HG03280 (cell line): Measurements from ENCODE around the gene FADS2.

Source experiments
- ATAC-seq: cut with Tn5 transposase; IDR thresholded peaks from one replicate; pipeline ENCODE4 v1.9.1; 2021; ENCODE audit warnings: mild to moderate bottlenecking, moderate library complexity; ENCODE audit not compliant: unreplicated experiment

The FADS2 gene

GRCh38 chr11:61795459-61795858 lies 32.6 kb upstream of the FADS2 start:
- ATAC-seq = no peak

- no peak for ATAC-seq
Measured at GRCh38 chr11:61795876-61796526, 32.1 kb upstream of the FADS2 start.

DNA sequence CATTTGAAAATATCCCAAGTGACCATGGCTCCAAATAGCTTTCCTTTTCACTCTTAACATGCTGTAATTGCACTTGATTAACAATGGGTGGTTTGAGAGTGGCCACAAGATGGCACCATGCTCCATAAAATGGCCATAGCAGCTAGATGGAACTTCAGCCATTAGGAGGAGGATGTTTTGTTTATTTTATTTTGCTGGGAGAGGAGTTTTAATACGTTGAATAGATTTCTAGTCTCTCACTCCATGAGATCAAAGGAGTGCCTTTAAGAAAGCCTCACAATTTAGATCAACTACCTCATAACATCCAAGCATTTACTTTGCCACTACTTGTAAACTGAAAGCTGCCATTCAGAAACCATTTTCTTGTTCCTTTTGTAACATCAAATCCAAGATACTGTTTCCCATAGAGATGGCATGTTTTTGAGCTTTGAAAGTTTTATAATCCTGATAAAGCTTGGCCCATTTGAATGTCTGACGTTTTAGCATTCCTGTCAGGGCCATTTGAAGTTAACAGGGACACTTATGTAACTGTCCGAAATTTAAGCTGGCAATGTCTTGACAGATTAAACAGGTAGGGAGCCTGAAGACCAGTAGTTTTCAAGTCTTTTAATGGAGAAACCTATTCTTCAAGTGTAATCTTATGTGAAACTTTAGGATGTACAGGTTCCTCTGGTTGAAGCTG lies 30.7 kb upstream of the FADS2 start:
- ATAC-seq = no peak

DNA sequence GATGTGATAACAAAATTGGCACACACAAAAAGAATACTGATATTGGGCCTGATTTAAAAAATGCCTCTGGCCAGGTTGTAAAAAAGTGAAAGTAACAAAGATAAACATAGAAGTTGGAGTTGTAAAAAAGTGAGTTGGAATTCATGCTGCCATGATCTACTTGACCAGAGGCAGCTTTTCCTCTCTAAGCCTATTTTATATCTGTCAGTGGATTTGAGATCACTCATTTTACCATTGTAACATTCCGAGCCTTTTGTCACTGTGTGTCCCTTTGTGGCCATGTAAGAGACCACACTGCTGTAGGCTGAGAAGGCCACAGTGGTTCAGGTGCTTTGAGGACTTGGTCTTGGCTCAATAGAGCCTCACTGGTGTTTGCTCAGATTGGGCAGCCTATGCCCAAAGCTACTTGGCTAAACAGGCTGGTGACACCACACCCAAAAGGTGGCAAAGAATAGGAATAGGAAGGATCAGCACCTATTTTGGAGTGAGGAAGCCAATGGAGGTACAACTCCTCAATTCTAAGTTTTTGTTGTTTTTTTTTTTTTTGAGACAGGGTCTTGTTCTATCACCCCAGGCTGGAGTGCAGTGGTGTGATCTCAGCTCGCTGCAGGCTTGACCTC lies 28.3 kb upstream of the FADS2 start:
- no peak for ATAC-seq

DNA sequence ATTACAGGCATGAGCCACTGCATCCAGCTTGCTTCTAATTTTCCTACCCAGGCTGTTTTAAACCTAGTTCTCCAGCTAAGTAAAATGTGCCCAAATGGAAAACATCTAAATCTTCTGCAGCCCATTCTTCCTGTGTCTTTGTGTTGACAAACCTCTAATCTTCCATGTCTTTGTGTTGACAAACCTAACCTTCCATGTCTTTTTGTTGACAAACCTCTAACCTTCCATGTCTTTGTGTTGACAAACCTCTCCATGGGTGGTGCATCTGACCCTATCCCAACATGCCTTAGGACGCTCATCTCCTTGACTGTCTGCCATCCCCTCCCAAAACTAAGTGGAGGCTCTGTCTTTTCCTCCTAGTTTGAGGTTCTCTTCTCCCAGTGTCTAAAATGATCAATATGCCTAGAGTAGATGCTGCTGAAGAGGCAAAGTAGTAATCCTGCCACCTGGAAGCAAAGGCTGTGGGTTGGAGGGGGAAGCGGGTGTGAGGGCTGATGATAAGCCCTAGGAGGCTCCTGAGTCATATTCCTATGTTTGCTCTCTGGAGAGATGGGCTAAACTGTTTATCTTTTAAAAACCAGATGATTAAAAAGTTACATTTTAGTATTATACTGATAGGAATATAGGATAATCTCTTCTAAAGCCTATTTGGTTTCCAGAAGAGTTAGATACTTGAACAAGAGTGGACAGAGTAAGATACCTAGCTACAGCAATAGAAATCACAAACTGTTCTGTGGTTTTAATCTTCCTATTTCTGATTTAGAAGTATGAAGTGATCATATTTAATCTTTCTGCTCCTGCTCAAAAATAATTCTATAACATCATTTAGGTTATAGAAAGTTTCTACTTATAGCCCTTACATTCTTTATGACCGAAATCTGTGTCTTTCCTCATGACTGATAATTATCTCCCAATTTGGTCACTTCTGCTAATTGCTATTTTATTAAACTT lies 27.5 kb upstream of the FADS2 start:
- ATAC-seq = no peak

DNA sequence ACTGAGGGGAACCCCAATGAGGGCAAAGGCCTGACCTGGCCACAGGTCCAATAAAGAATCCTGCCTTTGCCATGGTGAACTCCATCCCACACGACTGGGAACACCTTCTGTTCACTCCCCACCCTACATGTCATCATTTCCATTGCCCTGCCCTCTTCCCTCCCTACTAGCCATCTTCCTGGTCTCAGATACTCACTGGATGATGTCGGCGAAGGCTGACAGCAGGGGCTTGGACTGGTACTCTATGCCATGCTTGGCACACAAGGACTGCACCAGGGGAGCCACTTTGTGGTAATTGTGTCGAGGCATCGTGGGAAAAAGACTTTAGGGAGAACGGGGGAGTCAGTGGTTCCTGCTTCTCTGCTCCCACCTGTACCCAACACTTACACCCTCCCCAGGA lies 25.5 kb upstream of the FADS2 start:
- ATAC-seq = no peak

DNA sequence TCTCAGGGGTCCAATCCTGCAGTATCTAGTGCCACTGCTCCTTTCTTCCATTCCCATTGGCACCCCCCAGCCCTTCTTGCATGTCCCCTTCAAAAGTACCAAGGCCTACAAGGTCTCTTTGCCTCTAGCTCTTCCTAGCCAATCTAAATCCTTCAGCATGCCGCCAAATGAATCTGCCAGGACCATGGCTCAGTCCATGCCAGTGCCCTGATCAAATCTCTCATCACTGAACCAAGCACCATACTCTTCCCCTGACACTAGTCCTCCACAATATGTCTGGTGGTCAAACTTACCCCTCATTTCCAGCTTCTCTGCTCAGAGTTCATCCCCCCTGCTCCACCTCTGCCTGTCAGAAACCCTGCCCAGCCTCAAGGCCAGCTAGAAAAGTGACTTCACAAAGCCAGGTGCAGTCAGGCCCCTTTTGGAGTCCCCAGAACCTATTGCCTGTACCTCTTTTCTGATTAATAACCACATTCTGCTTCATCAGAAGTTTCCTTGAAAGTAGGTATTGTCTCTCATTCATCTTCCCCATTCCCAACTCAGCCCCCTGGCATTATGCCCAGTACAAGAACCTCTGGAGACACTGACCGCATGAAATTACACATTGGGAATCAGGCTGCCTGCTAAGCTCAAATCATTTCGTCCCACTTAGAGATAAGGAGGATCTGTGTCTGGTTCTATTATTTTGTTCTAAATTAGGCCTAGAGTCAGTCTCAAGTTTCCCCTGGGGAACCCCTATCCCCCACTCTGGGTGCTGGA lies 24.0 kb upstream of the FADS2 start:
- ATAC-seq = no peak

DNA sequence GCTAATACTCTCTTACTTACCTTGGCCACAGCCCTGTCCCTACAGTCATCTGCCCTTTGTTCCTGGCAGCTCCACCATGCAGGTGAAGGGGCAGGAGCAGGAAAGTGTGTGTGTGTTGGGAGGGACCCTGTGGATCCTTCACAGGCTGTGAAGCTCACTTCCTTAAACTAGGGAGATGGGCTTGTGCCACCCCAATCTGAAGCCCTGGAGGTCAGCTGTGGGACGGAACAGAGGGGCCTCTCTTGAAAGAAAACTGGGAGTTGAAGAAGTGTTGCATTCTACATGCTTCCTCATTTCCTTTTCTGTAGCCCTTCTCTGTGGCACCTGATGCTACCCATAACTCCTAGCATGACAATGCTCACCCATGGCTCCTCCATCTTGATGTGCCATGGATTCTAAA lies 23.0 kb upstream of the FADS2 start:
- ATAC-seq = no peak

DNA sequence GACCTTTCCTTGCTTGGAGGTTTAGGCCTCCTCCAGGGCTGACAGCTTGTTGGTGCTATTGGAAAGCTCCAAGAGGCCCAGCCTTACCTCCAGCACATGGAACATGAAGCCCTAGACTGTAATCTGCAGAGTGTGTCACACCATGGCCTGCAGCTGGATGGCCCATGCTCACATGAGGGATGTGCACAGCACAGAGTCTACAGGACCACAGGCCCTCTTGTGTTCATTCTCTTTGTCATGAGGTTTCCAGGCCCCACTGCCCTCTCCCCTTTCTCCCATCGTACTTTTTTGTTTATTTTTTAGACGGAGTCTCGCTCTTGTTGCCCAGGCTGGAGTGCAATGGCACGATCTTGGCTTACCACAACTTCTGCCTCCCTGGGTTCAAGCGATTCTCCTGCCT lies 21.3 kb upstream of the FADS2 start:
- ATAC-seq = no peak

DNA sequence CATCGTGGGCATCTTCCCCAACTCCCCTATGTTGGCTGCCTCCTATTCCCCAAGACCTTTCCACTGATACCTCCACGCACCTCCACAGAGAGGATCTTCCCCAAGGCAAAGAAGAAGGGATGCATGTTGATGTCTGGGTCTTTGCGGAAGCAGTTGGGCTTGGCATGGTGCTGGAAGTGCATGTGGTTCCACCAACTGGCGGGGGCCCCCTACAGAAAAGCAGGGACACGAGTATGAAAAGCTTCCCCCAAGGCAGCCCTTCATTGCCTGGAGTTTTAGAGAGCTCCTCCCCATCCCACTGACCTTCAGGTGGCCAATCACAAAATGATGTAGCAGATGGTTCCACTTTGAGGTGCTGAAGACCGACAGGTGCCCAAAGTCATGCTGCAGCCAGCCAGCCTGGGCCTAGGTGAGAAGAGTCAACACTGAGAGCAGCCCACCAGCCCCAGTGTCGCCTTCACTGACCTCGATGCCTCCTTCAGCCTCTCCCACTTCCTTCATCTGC lies 17.4 kb upstream of the FADS2 start:
- no peak for ATAC-seq

GRCh38 chr11:61811831-61812230 lies 16.3 kb upstream of the FADS2 start:
- ATAC-seq = no peak

GRCh38 chr11:61812736-61813411 lies 15.2 kb upstream of the FADS2 start:
- ATAC-seq = no peak

GRCh38 chr11:61814247-61814957 lies 13.7 kb upstream of the FADS2 start:
- ATAC-seq = no peak

GRCh38 chr11:61814958-61815789 lies 12.9 kb upstream of the FADS2 start:
- ATAC-seq = peak; percentile 50

- peak; percentile 26 for ATAC-seq
Measured at GRCh38 chr11:61815790-61816735, 12.0 kb upstream of the FADS2 start.

DNA sequence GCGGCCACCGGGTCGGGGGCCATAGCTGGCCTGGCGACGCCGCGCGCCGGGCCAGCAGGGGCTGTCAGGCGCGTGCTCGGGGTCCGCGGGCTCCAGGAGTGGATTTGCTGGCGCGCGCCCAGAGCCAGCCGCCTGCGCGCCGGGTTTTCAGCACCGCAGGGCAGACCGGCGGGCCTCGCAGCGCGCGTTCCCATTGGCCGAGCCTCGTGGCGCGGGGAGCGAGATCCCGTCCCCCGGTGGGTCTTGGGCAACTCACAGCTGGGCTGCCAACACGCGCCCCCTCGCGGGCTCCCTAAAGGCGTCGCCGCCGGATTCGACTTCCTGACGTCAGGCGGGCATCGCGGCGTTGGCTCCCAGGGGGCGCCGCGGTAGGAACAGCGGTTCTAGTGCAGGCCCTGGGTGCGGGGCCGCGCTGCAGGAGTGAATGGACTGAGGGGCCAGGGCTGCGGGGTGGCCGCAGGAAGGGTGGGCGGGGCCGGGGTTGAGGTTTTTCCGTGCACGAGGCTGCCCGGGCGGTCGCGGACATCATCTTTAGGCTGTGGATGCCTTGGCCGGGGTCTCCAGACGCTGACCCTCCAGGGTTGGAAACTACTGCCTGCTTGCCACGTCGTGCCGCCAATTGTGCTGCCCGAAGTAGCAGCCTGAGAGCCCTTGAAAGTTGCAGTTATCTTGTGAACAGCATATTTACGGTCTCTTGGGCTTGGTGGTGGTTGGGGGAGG lies 11.2 kb upstream of the FADS2 start, which contains the start of gene FADS1:
FADS1 (minus strand) TSS at position 268 of the 720 bp plus-strand sequence; CDS start at position 194, 74 bp downstream.
- ATAC-seq = peak; percentile 45
